HCT116 (cell line): ENCODE measurements around the gene ATAD2B. TPM values are rescaled to one million over a fixed set of nuclear protein-coding genes. Genes with fewer than 3 reads are reported as not detected.

Experiments used
- ATAC-seq: fragments of 200-7000 bp; cut with Tn5 transposase; 2 replicates; pipeline ENCODE4 v1.9.1; 2020; ENCODE audit warnings: mild to moderate bottlenecking, moderate library complexity
- BruUV-seq: library from RNA; stranded (reverse); fragments of 400-500 nt; replicated peaks from 2 replicates; lab custom pipeline; 2021; lab: Mats Ljungman, UMichigan
- CTCF ChIA-PET: fragments of 300-600 bp; sonication (Branson Sonifier 250); formaldehyde crosslinking; loops from one replicate; lab custom pipeline; 2021; ENCODE audit warnings: antibody characterized with exemption; lab: Charles Lee
- POLR2A ChIA-PET: fragments of 300-600, 350-600 bp; sonication (Branson Sonifier 250); formaldehyde crosslinking; loops from one replicate; lab custom pipeline; 2021; ENCODE audit warnings: antibody characterized with exemption; lab: Charles Lee
- RAD21 ChIA-PET, 2 experiments: fragments of 300-600 bp; sonication (Branson Sonifier 250); formaldehyde crosslinking; loops; one replicate each; lab custom pipeline; 2023; ENCODE audit warnings: low total read pairs in 2 of 2; ENCODE audit not compliant: uncharacterized antibody in 2 of 2, unreplicated experiment in 2 of 2, low non-redundant PET in 1 of 2; lab: Charles Lee
- DNase-seq: peaks from one replicate; pipeline ENCODE4 v3.0.0-alpha.2; 2010; ENCODE audit warnings: low read depth, low spot score
- H2AFZ ChIP-seq: fragments of 200-600 bp; shearing (Covaris generic), sonication (generic); 2 replicates; pipeline ENCODE4 v1.6.1; 2017; ENCODE audit warnings: low read depth, mixed run types, mixed read lengths, antibody characterized with exemption, low read length; ENCODE audit not compliant: poor library complexity, severe bottlenecking
- H3K27ac ChIP-seq: 2 replicates; pipeline ENCODE4 v1.5.1; 2012; ENCODE audit warnings: low read depth, low read length
- H3K27me3 ChIP-seq: fragments of 200-600 bp; sonication (generic); 2 replicates; pipeline ENCODE4 v1.6.1; 2016; ENCODE audit warnings: mixed run types, low read length, mixed read lengths; ENCODE audit not compliant: insufficient read depth
- H3K36me3 ChIP-seq, 2 experiments: fragments of 200-500 bp in 1 of 2; fragments of 200-600 bp in 1 of 2; sonication (Bioruptor generic) in 1 of 2; sonication (generic) in 1 of 2; 2 replicates each; pipeline versions ENCODE4 v1.5.1 to v1.6.1; 2014 to 2016; ENCODE audit warnings: low read length in 2 of 2, inconsistent platforms in 1 of 2, mixed read lengths in 1 of 2, mixed run types in 1 of 2; ENCODE audit not compliant: insufficient read depth in 2 of 2, control insufficient read depth in 1 of 2
- H3K4me1 ChIP-seq, 2 experiments: fragments of 200-600 bp in 1 of 2; sonication (generic) in 1 of 2; 2 replicates each; pipeline versions ENCODE4 v1.5.1 to v1.6.1; 2012 to 2017; ENCODE audit warnings: low read length in 2 of 2, inconsistent platforms in 1 of 2, mild to moderate bottlenecking in 1 of 2, mixed read lengths in 1 of 2, mixed run types in 1 of 2, moderate library complexity in 1 of 2; ENCODE audit not compliant: insufficient read depth in 2 of 2, control insufficient read depth in 1 of 2
- H3K4me2 ChIP-seq: fragments of 200-600 bp; sonication (generic); 2 replicates; pipeline ENCODE4 v1.6.1; 2017; ENCODE audit warnings: mixed run types, low read length, mixed read lengths
- H3K4me3 ChIP-seq, 2 experiments: fragments of 200-600 bp in 1 of 2; sonication (generic) in 1 of 2; replicated peaks in 1 of 2; 2 replicates each; pipeline ENCODE4 v1.5.1; 2011 to 2016; ENCODE audit warnings: low read length in 2 of 2, control low read depth in 1 of 2, low read depth in 1 of 2, mild to moderate bottlenecking in 1 of 2, mixed read lengths in 1 of 2, mixed run types in 1 of 2
- H3K79me2 ChIP-seq: fragments of 200-600 bp; sonication (generic); 2 replicates; pipeline ENCODE4 v1.6.1; 2017; ENCODE audit warnings: mild to moderate bottlenecking, mixed run types, low read length, moderate library complexity, mixed read lengths; ENCODE audit not compliant: insufficient read depth
- H3K9ac ChIP-seq: fragments of 200-600 bp; sonication (generic); 2 replicates; pipeline ENCODE4 v1.6.1; 2016; ENCODE audit warnings: low read length, mixed read lengths
- H3K9me2 ChIP-seq: fragments of 200-600 bp; sonication (generic), shearing (Covaris generic); 2 replicates; pipeline ENCODE4 v1.6.1; 2017; ENCODE audit warnings: mixed run types, mild to moderate bottlenecking, moderate library complexity; ENCODE audit not compliant: insufficient read depth
- H3K9me3 ChIP-seq, 2 experiments: fragments of 200-500 bp in 1 of 2; fragments of 200-600 bp in 1 of 2; sonication (Bioruptor generic) in 1 of 2; sonication (generic) in 1 of 2; 2 replicates each; pipeline ENCODE4 v1.6.1; 2014 to 2017; ENCODE audit warnings: low read length in 2 of 2, mixed read lengths in 2 of 2, inconsistent platforms in 1 of 2, low read depth in 1 of 2, mild to moderate bottlenecking in 1 of 2, mixed run types in 1 of 2, moderate library complexity in 1 of 2; ENCODE audit not compliant: control insufficient read depth in 1 of 2, insufficient read depth in 1 of 2
- H4K20me1 ChIP-seq: fragments of 200-600 bp; sonication (generic), shearing (Covaris generic); 2 replicates; pipeline ENCODE4 v1.6.1; 2017; ENCODE audit warnings: mixed run types, mild to moderate bottlenecking, moderate library complexity; ENCODE audit not compliant: insufficient read depth
- CEBPB ChIP-seq: IDR thresholded peaks from 2 replicates; pipeline ENCODE4 v1.6.1; 2012; ENCODE audit warnings: low read depth
- EGR1 ChIP-seq: IDR thresholded peaks from 2 replicates; pipeline ENCODE4 v1.6.1; 2012; ENCODE audit warnings: low read depth
- ELF1 ChIP-seq: IDR thresholded peaks from 2 replicates; pipeline ENCODE4 v1.6.1; 2012; ENCODE audit warnings: low read depth, borderline replicate concordance
- EZH2 ChIP-seq: fragments of 200-600 bp; sonication (generic); IDR thresholded peaks from 2 replicates; pipeline ENCODE4 v1.6.1; 2017; ENCODE audit warnings: antibody characterized with exemption, mixed run types
- EZH2phosphoT487 ChIP-seq: fragments of 200-600 bp; IDR thresholded peaks from 2 replicates; pipeline ENCODE4 v1.6.1; 2018; ENCODE audit warnings: antibody characterized with exemption, borderline replicate concordance
- FOSL1 ChIP-seq: IDR thresholded peaks from 2 replicates; pipeline ENCODE4 v1.6.1; 2012; ENCODE audit warnings: low read depth
- JUND ChIP-seq: IDR thresholded peaks from 2 replicates; pipeline ENCODE4 v1.6.1; 2012
- MAX ChIP-seq: IDR thresholded peaks from 2 replicates; pipeline ENCODE4 v1.6.1; 2012
- POLR2AphosphoS5 ChIP-seq: IDR thresholded peaks from 2 replicates; pipeline ENCODE4 v1.6.1; 2011; ENCODE audit warnings: mild to moderate bottlenecking, low read depth, low read length, moderate library complexity
- SIN3A ChIP-seq: IDR thresholded peaks from 2 replicates; pipeline ENCODE4 v1.6.1; 2012; ENCODE audit warnings: low read depth
- SP1 ChIP-seq: IDR thresholded peaks from 2 replicates; pipeline ENCODE4 v1.6.1; 2012; ENCODE audit warnings: low read depth
- SRF ChIP-seq: IDR thresholded peaks from 2 replicates; pipeline ENCODE4 v1.6.1; 2012; ENCODE audit warnings: low read depth
- TCF7L2 ChIP-seq: IDR thresholded peaks from 2 replicates; pipeline ENCODE4 v1.7.0; 2011; ENCODE audit warnings: borderline replicate concordance, inconsistent platforms; ENCODE audit not compliant: insufficient read depth, insufficient read length; ENCODE audit errors: extremely low read depth
- YY1 ChIP-seq: IDR thresholded peaks from 2 replicates; pipeline ENCODE4 v1.6.1; 2011; ENCODE audit warnings: low read length, low read depth, moderate library complexity, mild to moderate bottlenecking; ENCODE audit not compliant: insufficient replicate concordance; ENCODE audit errors: extremely low read depth
- ZBTB33 ChIP-seq: IDR thresholded peaks from 2 replicates; pipeline ENCODE4 v1.6.1; 2011; ENCODE audit warnings: mild to moderate bottlenecking, low read length, moderate library complexity; ENCODE audit not compliant: insufficient replicate concordance; ENCODE audit errors: extremely low read depth
- ZFX ChIP-seq: fragments of 450-650 bp; IDR thresholded peaks from 2 replicates; pipeline ENCODE4 v1.6.1; 2017
- intact Hi-C: fragments of 100-400 bp; cut with micrococcal nuclease; formaldehyde crosslinking; loops from 2 replicates; pipeline ENCODE4 v1.10.0; 2022
- total RNA-seq: library from RNA; stranded (reverse); gene quantifications from one replicate; pipeline ENCODE4 v1.2.1, GENCODE V29; 2021; ENCODE audit not compliant: unreplicated experiment
- TF ChIP-seq, protein P1 (sequence below), 3 experiments: fragments of 200-600 bp in 1 of 3; sonication (generic) in 1 of 3; IDR thresholded peaks in 2 of 3; conservative IDR thresholded peaks in 1 of 3; 2 replicates each; pipeline ENCODE4 v1.5.1; 2012 to 2017; ENCODE audit warnings: low read depth in 2 of 3, low read length in 2 of 3, antibody characterized with exemption in 1 of 3, borderline replicate concordance in 1 of 3, control low read depth in 1 of 3, mild to moderate bottlenecking in 1 of 3, mixed read lengths in 1 of 3, mixed run types in 1 of 3, moderate library complexity in 1 of 3; ENCODE audit not compliant: insufficient read depth in 1 of 3
- TF ChIP-seq, protein P2 (sequence below): IDR thresholded peaks from 2 replicates; pipeline ENCODE4 v1.6.1; 2012; ENCODE audit warnings: low read depth
- TF ChIP-seq, protein P3 (sequence below): IDR thresholded peaks from 2 replicates; pipeline ENCODE4 v1.6.1; 2012

Gene ATAD2B
- total RNA-seq, 1 experiment from 2014 or later: 9.6 TPM

DNA sequence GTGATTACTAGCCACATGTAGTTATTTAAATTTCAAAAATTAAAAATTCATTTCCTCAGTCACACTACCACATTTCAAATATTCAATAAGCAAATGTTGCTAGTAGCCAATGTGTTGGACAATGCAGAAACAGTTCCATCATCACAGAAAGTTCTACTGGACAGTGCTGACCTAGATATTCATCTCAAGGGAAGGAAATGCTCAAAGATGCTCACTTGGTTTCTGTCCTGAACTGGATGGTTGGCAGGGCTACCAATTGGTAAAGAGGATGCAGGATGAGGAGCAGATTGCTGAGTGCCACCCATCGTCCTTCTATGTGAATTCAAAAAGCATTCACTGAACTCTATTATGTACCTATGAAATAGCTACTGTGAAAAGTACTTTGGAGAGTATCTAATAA is 7.3 kb upstream of the ATAD2B start:
- Histone ChIP-seq H3K9ac (no peak overlapping the region), H3K4me2 (no peak overlapping the region), H3K36me3 (no peaks in the 10 kb centered on the region), H3K27ac (no peak overlapping the region), H3K4me1 (peaks cover 0 to under 1% of the 10 kb centered on the region in 2 experiments; a peak in 1 of 4 replicates), H4K20me1 (no peaks in the 10 kb centered on the region), H2AFZ (no peak overlapping the region), H3K4me3 (no peak overlapping the region), H3K27me3 (no peaks in the 10 kb centered on the region), H3K9me2 (no peaks in the 10 kb centered on the region), H3K9me3 (no peaks in the 10 kb centered on the region), H3K79me2 (no peaks in the 10 kb centered on the region)
- BruUV-seq: no TSS peak
- ChIA-PET POLR2A (no interaction called here), CTCF (no interaction called here), RAD21 (no interaction called here)
- intact Hi-C loops: no loop called here
- no peak for TF ChIP-seq SIN3A
- no peak for TF ChIP-seq POLR2AphosphoS5
- TF ChIP-seq, protein P1, sequence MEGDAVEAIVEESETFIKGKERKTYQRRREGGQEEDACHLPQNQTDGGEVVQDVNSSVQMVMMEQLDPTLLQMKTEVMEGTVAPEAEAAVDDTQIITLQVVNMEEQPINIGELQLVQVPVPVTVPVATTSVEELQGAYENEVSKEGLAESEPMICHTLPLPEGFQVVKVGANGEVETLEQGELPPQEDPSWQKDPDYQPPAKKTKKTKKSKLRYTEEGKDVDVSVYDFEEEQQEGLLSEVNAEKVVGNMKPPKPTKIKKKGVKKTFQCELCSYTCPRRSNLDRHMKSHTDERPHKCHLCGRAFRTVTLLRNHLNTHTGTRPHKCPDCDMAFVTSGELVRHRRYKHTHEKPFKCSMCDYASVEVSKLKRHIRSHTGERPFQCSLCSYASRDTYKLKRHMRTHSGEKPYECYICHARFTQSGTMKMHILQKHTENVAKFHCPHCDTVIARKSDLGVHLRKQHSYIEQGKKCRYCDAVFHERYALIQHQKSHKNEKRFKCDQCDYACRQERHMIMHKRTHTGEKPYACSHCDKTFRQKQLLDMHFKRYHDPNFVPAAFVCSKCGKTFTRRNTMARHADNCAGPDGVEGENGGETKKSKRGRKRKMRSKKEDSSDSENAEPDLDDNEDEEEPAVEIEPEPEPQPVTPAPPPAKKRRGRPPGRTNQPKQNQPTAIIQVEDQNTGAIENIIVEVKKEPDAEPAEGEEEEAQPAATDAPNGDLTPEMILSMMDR (IDR thresholded peaks at IDR 0.05 in 2 of 3, conservative IDR thresholded peaks at IDR 0.05 in 1 of 3; ENCODE audit: borderline replicate concordance in 1 of 3, insufficient read depth in 1 of 3, low read depth in 2 of 3, low read length in 2 of 3): no peak
- no peak for TF ChIP-seq YY1
- no peak for TF ChIP-seq FOSL1
- TF ChIP-seq MAX: no peak
- no peak for TF ChIP-seq EGR1
- no peak for TF ChIP-seq SP1
- no peak for TF ChIP-seq EZH2phosphoT487
- no peak for TF ChIP-seq SRF
- TF ChIP-seq JUND: no peak
- TF ChIP-seq ZFX: no peak
- no peak for TF ChIP-seq ELF1
- no peak for TF ChIP-seq EZH2
- TF ChIP-seq, protein P2, sequence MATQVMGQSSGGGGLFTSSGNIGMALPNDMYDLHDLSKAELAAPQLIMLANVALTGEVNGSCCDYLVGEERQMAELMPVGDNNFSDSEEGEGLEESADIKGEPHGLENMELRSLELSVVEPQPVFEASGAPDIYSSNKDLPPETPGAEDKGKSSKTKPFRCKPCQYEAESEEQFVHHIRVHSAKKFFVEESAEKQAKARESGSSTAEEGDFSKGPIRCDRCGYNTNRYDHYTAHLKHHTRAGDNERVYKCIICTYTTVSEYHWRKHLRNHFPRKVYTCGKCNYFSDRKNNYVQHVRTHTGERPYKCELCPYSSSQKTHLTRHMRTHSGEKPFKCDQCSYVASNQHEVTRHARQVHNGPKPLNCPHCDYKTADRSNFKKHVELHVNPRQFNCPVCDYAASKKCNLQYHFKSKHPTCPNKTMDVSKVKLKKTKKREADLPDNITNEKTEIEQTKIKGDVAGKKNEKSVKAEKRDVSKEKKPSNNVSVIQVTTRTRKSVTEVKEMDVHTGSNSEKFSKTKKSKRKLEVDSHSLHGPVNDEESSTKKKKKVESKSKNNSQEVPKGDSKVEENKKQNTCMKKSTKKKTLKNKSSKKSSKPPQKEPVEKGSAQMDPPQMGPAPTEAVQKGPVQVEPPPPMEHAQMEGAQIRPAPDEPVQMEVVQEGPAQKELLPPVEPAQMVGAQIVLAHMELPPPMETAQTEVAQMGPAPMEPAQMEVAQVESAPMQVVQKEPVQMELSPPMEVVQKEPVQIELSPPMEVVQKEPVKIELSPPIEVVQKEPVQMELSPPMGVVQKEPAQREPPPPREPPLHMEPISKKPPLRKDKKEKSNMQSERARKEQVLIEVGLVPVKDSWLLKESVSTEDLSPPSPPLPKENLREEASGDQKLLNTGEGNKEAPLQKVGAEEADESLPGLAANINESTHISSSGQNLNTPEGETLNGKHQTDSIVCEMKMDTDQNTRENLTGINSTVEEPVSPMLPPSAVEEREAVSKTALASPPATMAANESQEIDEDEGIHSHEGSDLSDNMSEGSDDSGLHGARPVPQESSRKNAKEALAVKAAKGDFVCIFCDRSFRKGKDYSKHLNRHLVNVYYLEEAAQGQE: no peak
- TF ChIP-seq, protein P3, sequence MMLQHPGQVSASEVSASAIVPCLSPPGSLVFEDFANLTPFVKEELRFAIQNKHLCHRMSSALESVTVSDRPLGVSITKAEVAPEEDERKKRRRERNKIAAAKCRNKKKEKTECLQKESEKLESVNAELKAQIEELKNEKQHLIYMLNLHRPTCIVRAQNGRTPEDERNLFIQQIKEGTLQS: no peak
- TF ChIP-seq TCF7L2: no peak
- no peak for TF ChIP-seq CEBPB
- no peak for TF ChIP-seq ZBTB33
- DNase-seq: no peak
- ATAC-seq: no peak
